Stimulated activated CD4-positive, alpha-beta T cell treated with anti-CD3 and anti-CD28 coated beads, Interleukin-1b, Interleukin-23, amount 100 ng/mL, for 1 hour (primary cell): Measurements from ENCODE around the gene CDC42BPG.
"Not testable (repeated sequence)": the region's sequence is repeated elsewhere in the genome, so short reads cannot be mapped to it uniquely, and the experiment has no call there.

Experiments used
- DNase-seq, 2 donors: peaks; one replicate each; pipeline ENCODE4 v3.0.0-alpha.2; 2020; ENCODE audit warnings: low read depth in 2 of 2

Gene CDC42BPG

DNA sequence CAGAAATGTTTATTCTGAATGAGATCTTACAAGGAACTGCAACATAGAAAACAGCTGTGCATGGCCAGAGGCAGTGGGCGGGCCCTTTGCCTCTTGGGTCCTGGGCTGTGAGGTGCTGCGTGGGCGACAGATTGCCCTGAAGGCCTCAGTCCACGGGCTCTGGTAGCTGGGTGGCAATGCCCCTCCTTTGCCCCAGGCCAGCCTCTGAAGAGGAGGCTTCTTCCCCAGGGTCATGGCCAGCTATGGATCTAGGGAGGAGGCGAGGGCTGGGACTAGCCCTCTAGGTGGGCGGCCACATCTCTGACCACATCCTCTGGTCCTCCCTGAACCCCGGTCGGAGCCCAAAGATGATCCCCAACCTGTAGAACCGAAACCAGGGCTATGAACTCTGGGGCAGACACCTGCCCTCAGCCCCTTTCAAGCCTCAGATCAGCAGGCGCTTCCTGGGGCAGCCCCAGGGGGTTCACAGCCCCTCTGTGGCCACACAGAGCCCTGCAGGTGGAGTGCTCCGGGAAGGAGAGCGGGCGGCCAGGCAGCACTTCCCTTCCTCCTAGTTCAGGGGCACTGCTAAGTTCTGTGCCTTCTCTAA lies 6.6 kb upstream of the CDC42BPG start:
- no peak for DNase-seq

DNA sequence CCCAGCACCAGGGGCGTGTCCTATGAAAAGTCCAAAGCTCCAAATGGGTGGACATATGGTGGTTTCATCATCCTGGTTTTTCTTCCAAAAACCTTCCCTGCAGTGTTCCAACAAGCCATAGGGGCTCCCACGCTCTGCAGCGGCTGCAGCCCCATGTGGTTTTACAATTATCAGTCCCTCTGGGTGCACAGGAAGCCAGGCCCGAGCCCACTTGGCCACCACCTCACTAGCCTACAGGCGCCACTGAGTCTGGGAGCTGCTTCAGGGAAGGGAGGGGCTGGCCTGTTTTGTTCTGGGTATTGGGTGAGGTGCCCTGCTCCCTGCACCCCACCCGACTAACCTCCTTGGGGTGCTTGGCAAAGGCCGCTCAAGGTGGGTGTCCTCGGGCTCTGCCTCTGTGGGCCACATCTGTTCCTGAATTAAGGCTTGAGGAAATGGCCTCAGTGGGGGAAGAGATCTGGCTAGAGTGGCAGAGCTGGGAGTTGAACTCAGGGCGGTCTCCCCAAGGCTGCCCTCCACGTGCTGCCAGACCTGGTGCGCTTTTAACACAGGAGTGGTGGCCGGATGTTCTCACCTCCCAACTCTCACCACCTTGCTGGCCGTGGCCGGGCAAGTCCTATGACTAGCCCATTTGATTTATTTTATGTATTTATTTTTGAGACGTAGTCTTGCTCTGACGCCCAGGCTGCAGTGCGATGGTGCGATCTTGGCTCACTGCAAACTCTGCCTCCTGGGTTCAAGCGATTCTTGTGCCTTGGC lies 5.3 kb upstream of the CDC42BPG start:
- DNase-seq = no peak

DNA sequence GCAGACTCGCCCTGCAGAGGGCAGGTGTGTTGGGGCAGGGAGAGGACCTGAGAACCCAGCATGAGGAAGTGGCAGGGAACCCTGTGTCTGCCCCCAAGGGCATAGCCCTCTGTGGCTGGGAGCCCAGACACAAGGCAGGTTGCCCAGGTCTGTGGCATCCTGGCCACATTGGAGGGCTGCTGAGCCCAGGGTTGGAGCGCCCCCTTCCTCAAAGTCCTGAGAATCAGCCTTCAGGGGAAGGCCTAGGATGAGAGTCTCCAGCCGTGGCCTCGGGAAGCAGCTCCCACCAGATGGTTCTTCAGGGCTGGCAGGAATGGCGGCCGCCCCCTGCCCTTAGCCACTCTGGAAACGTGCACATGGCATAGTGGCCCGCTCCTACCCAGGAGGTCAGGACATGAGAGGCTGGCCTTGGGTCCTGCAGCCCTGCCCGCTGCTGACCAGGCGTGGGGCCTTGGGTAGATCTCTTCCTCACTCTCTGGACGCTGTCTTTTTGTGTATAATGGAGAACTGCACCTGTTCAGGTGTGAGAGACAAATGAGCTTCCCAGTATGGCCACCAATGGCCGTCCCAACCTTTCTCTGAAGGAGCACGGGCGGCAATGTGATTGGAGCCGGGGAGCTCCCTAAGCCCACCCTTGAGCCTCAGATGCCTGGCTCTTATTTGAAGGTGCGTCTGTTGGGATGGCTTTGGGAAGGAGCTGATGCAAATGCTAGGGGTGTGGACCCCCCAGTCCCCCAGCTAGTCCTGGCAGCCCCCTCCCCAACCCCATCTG lies 4.6 kb upstream of the CDC42BPG start:
- no peak for DNase-seq

DNA sequence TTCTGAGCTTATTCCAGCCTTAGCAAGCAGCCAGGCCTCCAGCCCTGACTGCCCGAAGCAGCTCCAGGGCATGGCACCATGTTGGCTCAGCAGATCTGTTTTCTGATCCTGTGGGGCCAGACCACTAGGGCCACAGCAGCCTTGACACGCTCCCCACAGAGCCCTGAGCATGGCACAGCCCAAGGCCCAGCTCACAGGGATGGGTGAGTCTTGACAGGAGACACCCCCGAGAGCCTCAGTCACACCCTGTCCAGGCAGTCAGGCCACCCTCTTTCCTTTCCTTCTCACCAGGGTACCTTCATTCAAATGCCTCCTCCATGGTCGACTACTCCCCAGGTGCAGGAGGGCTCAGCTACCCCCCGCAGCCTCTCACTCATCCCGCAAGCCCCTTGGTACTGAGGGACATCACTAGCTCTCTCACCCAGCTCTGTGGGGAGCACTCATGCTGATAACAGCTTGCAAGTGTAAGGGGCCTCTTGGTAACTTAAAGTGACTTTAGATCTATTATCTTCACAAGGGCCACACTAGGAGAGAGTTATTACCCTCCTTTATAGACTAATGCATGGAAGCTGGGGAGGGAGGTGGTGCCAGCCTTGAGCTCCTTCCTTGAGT lies 3.9 kb upstream of the CDC42BPG start:
- no peak for DNase-seq

DNA sequence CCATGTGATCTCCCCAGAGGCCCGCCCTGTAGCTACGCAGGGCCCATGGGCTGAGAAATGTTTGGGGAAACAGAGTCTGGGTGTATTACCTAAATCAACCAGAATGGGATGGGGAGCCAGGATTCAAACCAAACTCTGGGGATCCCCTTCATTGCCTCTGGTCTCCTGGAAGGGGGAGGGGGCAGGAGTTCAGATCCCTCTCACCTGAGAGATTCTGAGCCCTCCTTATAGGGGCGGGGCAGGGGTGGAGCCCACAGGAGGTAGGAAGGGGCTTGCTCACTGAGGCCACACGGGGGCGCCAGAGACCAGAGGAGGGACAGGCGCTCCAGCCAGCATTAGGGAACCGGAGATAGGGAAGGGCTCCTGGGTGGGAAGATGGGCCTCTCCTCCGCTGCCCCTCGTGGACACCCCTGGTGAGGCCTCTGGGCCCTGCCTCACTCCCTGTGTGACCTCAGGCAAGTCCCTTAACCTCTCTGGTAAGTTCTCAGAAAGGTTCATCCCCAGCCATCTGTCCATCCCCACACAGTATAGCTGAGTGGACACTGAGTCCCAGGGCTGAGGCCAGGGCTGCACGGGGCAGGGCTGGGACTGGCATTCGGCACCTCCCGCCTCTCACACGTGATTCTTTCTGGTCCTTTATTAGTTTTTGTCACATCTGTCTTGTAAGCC lies 2.7 kb upstream of the CDC42BPG start:
- peak; percentile 85 to 94 for DNase-seq

DNA sequence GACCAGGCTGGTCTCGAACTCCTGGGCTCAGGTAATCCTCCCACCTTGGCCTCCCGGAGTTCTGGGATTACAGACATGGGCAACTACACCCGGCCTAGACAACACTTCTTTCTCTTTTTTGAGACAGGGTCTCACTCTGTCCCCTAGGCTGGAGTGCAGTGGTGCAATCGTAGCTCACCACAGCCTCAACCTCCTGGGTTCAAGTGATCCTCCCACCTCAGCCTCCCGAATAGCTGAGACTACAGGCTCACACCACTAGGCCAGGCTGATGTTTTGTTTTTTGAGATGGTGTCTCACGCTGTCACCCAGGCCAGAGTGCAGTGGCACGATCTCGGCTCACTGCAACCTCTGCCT lies 1.3 kb upstream of the CDC42BPG start:
- DNase-seq = not testable (repeated sequence)

DNA sequence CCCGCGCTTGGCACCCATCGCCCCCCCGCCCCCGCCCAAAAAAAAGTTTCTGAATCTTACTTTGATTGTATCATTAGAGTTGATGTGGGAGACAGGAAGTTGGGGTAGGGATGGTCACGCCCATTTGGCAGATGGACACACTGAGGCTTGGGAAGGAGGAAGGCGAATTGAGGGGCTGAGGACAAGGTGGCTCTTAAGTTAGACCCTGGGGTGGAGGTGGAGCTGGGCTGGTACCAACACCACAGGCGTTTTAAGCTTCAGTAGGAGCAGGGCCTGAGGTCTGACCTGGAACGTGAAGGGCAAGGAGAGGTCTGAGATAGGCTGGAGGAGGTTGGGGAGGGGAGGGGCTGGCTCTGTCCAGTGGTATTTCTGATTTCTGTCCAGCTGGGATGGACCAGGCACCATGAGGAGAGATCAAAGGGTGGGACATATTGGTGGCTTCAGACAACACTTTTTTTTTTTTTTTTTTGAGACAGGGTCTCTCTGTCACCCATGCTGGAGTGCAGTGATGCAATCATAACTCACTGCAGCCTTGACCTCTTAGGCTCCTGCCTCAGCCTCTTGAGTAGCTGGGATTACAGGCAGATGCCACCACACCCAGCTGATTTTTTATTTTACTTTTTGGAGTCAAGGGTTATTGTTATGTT lies 799 bp upstream of the CDC42BPG start:
- no peak for DNase-seq

DNA sequence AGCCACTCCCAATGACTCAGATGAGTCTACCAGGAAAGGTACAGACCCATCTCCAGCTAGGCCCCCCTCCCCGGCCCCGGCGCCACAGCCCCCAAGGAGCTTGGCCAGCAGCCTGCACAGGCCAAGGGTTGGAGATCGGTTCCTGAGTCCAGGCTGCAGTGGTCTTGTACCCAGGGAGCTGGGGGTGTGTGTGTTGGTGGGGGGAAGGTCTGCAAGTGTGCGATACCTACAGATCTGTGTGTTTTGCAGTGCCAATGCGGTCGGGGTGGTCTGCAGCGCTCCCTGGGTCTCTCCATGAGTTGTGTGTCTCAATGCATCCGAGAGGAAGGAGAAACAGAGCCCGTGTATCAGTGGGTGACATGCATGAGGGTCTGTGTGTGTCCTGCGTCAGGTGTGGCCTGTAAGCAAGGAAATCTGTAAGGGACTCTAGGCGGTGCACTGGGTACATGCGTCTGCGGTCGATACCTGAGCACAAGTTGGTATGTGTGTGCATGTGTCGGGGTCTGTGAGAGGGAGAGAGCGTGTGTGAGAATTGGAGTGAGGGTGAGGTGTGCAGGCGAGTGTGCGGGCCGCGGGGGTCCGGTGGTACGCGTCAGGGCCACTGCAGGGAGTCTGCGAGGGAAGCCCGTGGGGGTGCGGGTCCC lies 645 bp downstream of the CDC42BPG start:
- DNase-seq = no peak

DNA sequence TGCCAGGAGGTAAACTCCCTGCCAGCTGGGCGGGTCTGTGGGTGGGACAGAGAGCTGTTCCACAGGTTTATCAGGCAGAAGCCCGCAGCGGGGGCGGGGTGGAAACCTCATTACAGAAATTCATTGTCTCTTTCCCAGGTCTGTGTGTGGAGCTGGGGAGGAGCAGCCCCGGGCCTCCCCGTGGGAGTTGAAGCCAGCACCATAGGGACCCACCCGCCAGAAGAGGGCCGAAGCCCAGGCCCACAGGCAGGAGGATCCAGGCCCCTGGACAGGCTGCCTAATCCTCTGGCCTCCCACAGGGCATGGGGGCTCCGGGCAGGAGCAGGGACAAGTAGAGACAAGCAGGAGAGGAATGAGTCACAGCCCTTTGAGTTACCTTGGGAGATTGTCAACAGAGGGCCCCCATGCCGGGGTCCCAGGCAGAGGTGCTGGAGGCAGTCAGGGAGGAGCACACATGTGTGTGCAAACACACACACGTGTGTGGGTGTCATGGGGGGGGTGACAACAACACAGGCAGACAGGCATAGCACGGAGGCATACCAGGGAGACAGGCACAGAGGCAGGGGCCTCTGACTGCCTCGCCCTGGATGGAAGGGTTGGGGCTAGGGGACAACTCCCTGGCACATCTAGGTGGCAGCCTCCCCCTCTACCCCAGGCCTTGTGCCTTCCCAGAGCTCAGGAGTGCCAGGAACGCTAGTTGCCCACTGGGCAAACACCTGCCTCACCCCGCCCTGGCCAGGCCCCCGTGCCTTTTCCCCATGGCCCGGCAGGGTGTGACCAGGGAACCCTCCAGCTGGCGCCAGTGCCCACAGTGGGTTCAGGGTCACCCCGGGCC lies 1.4 kb downstream of the CDC42BPG start:
- no peak for DNase-seq

DNA sequence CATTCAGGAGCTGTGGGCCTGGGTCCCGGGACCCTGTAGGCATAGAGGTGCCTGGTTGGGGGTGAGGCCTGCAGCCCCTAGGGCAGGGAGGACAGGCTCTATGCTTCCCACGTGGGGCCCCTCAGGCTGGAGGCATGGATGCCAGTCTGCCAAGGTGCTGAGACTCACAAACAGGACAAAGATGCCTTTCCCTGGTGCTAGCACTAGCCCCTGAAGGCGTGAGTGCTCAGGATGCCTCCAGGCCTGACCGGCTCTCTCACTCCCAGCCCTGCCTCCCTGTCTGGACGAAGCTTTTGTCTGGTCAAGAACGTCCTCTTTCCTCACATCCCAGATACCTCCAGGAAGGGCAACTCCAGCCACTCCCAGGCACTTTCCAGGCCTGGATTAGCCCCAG lies 2.1 kb downstream of the CDC42BPG start:
- DNase-seq = no peak

DNA sequence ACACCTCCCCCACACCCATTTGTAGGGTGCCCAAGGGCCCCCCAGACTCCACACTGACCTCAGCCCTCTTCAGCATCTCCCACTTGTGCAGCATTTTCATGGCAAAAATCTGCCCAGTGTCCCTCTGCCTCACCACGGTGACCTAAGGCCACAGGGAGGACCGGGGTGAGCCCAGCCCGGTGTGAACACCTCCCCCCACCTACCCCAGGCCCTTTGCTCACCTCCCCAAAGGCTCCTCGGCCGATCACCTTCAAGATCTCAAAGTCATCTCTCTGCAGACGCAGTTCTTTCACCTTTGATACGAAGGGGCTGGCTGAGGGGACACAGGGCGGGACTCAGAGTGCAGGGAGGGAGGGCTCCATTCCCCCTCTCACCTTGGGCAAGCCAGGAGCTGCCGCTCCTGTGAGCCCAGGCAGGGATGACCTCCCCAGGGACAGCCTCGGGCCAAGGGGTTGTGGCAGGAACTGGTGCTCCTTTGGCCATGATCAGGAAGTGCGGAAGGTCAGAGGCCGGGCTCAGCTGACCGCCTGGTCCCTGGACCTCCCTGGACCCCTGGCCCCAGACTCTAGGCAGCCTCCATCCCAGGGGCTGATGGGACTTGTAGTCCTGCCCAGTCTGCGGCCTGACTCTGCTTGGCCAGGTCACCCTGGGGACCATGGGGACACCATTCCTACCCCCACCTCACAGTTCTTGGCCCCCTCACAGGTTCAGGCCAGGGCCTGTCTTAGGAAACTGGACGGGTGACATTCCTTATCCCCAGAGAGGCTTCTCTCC lies 2.7 kb downstream of the CDC42BPG start:
- DNase-seq = no peak

DNA sequence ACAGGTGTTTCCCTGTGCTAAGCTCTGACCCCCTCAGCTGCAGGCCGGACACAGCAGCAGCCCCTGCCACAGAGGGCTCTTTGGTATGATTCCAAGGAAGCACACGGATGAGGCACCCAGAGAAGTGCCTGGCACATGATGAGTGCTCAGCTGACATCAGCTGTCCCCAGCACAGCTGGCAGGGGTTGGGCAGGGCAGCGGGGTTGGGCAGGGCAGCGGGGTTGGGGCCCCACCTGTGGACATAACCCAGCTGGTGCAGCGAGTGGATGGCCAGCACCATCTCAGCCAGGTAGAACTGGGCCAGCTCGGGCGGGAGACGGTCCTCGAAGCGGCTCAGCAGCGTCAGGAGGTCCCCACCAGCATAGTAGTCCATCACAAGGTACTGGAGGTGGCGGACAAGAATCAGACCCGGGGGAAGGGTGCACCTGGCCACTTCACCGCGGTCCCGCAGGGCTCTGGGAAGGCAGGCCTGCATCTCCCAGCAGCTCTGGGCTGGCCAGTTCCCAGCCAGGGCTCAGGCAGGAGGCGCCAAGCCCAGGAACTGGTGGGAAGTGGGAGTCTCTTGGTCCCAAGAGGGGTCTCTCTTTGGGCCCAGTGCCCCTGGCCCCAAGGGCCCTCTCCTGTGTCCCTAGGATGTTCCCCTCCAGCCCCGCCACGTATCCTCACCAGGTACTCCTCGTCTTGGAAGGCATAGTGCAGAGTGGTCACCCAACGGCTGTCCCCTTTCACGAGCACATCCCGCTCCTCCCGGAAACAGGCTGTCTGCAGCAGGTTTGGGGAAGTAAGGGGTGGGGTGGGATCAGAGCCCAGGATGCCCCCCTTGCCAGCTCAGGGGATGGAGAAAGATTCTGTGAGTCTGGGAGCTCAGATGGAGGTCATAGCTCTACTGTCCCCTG lies 4.3 kb downstream of the CDC42BPG start:
- no peak for DNase-seq

DNA sequence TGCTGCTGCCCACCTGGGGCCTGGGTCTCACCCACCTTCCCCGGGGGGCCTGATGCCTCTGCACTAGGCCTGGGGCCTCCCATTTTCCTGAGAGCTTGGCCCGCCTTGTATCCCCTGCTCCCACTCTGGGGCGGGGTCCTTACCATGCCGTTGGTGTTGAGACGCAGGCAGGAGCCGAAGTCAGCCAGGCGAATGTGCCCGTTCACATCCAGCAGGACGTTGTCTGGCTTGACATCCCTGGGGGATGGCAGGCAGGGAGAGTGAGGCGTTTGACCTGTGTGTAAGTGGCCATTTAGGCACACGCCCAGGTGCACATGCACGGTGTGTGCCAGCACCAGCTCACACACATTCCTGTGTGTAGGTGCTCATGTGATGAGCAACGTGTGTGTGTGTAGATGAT lies 5.1 kb downstream of the CDC42BPG start:
- DNase-seq = no peak

DNA sequence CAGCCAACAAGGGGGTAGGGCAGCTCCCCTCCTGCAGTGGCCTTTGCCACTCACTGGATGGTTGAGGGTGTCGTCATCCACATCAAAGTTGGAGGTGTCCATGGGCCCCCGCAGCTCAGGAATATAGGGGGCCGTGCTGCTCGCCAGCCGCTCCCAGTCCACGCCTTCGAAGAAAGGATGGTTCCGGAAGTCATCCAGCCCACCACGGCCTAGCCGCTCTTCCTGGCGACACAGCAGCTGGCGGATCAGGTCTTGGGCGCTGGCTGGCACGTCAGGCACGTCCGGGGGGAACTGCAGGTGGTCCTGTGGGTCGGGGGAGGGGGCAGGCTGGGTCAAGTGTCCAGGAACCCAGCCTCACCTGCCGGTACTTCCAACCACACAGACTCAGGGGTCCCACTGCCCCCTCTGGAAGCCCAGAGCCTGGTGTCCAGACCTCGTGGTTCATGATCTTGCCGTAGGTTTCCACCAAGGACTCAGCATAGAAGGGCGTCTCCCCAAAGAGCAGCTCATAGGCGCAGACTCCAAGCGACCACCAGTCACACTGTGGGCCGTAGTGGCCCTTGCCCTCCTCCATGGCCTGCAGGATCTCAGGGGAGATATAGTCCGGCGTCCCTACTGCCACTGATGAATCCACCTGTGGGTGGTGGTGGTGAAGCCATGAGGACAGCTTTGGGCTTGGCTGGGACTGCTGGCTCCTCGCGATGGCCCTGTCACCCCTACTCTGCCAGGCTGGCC lies 5.7 kb downstream of the CDC42BPG start:
- DNase-seq = no peak

DNA sequence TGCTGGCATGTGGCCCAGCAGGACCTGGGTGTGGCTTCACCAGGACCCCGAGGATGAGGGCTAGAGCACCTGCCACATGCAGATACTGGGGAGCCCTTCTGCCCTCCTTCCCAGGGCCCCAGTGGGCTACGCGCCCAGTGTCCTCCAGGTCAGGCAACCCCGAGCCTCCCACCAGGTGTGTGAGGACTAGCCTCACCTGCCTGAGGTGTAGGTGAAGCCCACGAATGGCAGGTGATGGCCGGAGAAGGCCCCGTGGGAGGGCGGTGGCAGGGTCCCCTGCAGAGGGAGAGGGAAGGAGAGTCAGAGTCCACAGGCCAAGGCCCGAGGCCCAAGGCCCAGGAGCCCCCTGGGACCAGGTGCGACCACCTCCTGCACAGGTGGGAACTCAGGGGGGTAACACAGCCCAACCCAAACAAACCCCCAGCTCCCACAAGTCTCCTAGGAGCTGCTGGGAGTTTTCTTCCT lies 6.5 kb downstream of the CDC42BPG start:
- DNase-seq = no peak

DNA sequence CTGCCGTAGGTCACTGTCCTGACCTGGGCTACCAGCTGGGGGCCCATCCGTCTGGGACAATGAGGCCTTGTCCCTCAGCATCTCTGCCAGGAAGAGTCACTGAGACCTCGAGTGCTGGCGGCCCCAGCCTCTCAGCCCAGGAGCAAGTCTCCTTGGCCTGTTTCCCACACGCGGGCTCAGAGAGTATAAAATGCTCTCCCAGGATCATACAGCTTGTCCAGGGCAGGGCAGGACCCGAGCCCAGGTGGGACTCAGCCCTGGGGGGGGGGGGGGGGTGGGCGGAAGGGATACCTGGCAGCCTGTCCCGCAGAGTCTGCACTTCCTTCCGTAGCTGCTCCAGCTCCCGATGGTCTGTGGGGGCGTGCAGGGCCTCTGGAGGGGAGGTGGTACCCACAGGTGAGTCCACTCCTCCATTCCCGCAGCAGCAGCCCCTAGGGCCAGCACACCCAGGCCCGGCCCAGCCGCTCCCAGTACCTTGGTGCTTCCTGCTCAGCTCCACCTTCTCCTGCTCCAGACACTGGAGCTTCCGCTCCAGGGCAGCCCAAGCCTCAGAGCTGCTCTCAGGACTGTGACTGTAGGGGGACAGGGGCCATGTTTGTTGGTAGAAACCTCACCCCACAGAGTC lies 7.9 kb downstream of the CDC42BPG start:
- no peak for DNase-seq
